Stimulated activated CD4-positive, alpha-beta T cell treated with anti-CD3 and anti-CD28 coated beads, TNF-alpha, amount 100 ng/mL, for 1 hour (primary cell): ENCODE results near the gene RITA1.

ENCODE experiments used
- DNase-seq, 3 donors: peaks; one replicate each; pipeline ENCODE4 v3.0.0-alpha.2; 2020; ENCODE audit warnings: low read depth in 3 of 3, low spot score in 1 of 3

The RITA1 gene

GRCh38 chr12:113152835-113153814 lies 32.4 kb upstream of the RITA1 start:
- DNase-seq: peak in 2 of 3 donors; percentile 25 to 47

GRCh38 chr12:113154351-113154973 lies 31.1 kb upstream of the RITA1 start:
- DNase-seq: no peak

DNA sequence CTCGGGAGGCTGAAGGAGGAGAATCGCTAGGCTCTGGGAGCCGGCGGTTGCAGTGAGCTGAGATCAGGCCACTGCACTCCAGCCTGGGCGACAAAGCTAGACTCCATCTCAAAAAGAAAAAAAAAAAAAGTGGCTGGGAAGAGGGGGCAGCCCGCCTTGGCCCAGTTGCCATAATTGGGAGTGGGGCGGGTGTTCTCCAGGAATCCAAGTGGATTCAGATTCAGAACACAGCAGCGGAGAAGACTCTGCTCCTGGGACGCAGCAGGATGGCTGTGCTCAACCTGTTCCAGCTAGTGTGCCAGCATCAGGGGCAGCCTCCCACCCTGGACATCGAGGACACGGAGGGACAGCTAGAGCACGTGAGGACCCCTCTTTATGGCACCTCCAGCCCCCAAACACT lies 30.5 kb upstream of the RITA1 start:
- no peak for DNase-seq

- DNase-seq: no peak
Measured at GRCh38 chr12:113155646-113156045, 29.9 kb upstream of the RITA1 start.

DNA sequence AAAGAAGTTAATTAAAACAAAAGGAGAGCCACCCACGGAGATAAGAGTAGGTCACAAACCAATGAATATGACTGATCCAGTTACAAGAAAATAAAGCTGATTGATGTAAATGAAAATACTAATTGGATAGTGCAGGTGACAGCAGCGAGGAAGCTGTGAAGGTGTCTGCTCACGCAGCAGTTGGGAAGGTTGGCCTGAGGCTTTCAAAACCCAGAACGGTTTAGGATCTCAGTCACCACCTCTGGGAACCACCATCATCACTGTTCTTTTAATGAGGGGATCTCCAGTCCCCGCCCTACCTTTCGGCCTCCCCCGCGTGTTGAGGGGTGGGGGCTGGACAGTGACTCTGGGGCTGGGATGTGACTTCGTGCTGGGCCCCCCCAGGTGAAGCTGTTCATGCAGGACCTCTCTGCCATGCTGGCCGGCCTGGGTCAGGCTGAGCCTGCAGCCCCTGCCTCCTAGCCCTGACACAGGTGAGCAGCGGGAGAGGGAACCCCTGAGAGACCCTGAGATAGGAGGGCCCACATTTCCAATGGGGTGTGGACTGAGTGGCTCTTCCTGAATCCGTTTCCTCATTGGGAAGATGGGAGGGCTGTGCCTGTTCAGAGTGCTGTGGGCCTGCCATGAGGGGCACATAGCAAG lies 28.2 kb upstream of the RITA1 start:
- DNase-seq: no peak

GRCh38 chr12:113158439-113159203 lies 26.9 kb upstream of the RITA1 start:
- DNase-seq: no peak

- DNase-seq: no peak
Measured at GRCh38 chr12:113159937-113160336, 25.6 kb upstream of the RITA1 start.

DNA sequence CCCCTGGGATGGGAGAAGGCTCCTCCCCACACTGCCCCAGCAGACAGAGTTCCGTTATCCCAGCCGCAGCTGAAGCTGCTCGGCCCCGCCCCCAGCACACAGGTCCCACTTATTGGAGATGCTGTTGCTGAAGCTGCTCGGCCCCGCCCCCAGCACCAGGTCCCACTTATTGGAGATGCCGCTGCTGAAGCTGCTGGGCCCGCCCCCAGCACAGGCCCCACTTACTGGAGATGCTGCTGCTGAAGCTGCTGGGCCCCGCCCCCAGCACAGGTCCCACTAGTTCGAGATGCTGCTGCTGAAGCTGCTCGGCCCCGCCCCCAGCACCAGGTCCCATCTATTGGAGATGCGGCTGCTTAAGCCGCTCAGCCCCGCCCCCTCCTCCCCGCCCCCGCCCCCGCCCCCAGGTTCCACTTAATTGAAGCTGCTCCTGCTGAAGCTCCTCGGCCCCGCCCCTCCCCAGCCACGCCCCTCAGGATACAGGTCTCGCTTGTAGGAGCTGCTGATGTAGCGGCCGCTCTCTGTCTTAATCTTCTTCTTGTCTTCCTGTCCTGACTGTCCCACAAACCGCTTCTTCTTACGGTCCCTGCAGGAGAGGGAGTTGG lies 24.0 kb upstream of the RITA1 start:
- no peak for DNase-seq

- DNase-seq: no peak
Measured at GRCh38 chr12:113162102-113163029, 23.2 kb upstream of the RITA1 start.

DNA sequence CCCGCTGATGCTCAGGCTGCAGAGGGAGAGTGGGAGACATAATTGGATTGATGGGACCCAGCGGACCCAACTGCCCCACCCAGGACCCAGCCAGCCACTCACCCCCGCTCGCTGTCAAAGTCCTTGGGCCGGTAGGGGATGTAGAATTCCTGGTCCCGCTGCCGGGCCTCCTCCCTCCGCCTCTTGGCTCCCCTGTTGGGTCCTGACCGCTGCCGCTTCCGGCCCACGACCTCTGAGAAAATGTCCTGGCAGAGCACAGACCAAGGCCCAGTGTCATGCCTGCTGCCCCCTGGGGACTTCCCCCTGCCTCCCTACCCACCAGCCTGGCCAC lies 22.5 kb upstream of the RITA1 start:
- DNase-seq: no peak

DNA sequence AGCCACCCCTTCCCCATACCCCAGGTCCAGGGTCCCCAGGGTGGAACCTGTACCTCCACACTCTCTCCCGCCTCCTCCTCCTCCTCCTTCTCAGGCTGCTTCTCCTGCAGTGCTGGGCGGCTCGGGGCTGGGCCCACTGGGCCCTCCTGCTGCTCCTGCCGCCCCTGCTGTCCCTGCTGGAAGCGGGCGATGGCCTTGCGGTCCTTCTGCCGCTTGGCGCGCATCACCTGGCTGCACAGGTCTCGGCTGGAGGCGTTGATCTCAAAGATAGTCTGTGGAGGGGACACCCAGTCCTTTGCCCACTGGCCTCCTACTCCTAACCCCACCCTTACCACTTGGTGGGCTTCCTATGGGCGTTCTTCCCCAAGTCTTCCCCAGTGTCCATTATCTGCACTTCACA lies 21.5 kb upstream of the RITA1 start:
- no peak for DNase-seq

DNA sequence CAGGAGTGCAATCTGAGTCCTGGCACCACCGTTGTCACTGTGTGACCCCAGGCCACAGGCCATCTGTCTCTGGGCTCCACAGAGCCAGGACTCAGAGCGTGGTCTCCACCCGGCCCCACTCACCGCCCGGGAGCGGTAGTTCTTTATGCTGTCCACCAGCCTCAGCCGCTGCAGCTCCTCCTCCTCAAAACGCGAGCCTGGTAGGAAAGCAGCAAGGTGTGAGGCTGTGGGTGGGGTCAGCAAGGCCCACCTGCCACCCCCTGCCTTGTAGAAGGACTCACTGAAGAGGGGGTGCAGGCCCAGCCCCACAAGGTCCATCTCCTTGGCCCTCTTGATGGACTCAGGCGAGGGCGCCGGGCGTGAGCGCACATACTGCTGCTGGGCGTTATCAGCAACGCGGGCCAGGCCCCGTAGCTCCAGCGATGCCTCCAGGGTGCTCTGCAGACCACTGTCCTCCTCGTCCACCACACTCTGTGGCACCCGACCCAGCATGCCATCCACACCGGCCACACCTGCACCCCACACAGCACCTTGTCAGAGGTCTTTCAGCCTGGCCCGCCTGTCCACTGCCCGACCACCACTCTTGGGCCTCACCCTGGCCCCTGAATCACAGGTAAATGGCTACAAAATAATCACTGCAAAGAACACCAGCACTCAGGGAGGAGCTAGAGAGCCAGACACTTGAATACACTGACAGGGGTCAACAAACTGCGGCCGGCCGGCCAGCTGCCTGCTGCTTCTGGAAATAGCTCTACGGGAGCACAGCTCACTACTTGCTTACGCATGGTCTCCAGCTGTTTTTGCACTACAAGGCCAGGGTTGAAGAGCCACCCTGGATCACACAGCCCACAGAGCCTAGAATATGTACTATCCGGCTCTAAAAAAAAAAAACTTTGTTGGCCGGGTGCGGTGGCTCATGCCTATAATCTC lies 19.7 kb upstream of the RITA1 start:
- DNase-seq: no peak

DNA sequence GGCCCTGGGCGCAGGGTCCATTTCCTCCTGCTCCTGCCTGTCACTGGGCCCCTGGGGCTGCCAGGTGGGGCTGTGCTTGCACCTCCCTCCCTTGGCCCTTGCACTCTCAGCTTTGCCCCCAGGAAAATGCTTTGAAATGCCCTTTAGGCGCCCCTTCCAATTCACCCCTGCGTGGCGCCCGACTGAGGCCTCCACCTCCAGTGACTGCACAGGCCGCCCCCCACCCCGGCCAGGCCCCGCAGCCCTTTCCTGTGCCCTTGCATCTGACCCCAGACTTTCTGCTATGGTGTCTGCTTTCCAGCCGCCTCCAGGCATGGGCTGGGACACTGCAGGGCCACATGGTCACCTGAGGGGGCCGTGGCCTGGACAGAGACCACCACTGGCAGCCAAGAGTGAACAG lies 17.7 kb upstream of the RITA1 start:
- no peak for DNase-seq

- DNase-seq: no peak
Measured at GRCh38 chr12:113169697-113170096, 15.8 kb upstream of the RITA1 start.

- DNase-seq: no peak
Measured at GRCh38 chr12:113170457-113170856, 15.1 kb upstream of the RITA1 start.

DNA sequence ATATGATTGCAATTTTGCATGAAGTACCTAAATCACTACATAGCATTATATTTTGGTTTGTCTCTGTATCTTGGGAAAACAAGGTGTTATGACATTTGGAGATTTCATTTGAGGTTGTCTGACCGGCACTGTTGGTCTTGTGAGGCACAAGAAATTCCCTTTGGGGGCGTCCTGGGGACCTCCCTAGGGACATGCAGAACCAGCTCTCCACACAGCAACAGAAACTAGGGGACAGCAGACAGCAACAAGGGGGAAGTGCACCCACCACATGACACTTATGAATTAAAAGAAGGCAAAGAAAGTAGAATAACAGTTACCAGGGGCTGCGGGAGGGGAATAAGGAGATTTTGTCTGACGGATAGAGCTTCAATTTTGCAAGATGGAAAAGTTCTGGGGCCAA lies 14.6 kb upstream of the RITA1 start:
- DNase-seq: no peak

DNA sequence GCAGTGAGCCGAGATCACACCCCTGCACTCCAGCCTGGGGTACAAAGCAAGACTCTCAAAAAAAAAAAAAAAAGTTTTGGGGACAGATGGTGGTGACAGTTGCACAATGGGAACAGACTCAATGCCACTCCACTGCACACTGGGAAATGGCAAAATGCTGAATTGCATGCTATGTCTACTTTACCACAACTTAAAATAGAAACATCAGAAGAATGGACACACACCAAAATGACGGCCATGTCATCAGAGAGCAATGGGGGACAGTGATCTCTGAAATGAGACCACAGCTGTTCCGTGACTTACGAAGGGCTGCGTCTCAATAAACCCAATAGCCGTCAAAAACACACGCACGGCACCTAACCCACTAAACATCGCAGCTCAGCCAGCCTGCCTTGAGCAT lies 14.0 kb upstream of the RITA1 start:
- no peak for DNase-seq

- DNase-seq: no peak
Measured at GRCh38 chr12:113172185-113172584, 13.3 kb upstream of the RITA1 start.
